Transverse colon (tissue), 4 donors: ENCODE data around the gene TMEM201.

ENCODE experiments used
- POLR2A ChIP-seq: fragments of 450-650 bp; IDR thresholded peaks from one replicate; pipeline ENCODE4 v1.6.1; 2016; ENCODE audit warnings: antibody characterized with exemption, mild to moderate bottlenecking, moderate library complexity
- POLR2AphosphoS5 ChIP-seq, 3 donors: sonication (generic); formaldehyde crosslinking; IDR thresholded peaks; one replicate each; pipeline ENCODE4 v1.6.1; 2016; ENCODE audit warnings: antibody characterized with exemption in 3 of 3
- TF ChIP-seq, protein P1 (sequence below), 5 experiments: fragments of 200-600 bp in 3 of 5; fragments of 450-650 bp in 2 of 5; sonication (generic) in 3 of 5; IDR thresholded peaks; 1 replicate in 2 of 5; 2 replicates in 3 of 5; pipeline ENCODE4 v1.5.1; 2016 to 2017; ENCODE audit warnings: antibody characterized with exemption in 5 of 5, inconsistent platforms in 3 of 5, mild to moderate bottlenecking in 2 of 5, moderate library complexity in 1 of 5

GRCh38 chr1:9633493-9633892 is 44.8 kb downstream of the TMEM201 start:
- TF ChIP-seq POLR2A = no peak
- TF ChIP-seq, protein P1, sequence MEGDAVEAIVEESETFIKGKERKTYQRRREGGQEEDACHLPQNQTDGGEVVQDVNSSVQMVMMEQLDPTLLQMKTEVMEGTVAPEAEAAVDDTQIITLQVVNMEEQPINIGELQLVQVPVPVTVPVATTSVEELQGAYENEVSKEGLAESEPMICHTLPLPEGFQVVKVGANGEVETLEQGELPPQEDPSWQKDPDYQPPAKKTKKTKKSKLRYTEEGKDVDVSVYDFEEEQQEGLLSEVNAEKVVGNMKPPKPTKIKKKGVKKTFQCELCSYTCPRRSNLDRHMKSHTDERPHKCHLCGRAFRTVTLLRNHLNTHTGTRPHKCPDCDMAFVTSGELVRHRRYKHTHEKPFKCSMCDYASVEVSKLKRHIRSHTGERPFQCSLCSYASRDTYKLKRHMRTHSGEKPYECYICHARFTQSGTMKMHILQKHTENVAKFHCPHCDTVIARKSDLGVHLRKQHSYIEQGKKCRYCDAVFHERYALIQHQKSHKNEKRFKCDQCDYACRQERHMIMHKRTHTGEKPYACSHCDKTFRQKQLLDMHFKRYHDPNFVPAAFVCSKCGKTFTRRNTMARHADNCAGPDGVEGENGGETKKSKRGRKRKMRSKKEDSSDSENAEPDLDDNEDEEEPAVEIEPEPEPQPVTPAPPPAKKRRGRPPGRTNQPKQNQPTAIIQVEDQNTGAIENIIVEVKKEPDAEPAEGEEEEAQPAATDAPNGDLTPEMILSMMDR (IDR thresholded peaks at IDR 0.05) = no peak
- TF ChIP-seq POLR2AphosphoS5 (IDR thresholded peaks at IDR 0.05) = no peak
